K562 (cell line): ENCODE data around the gene SLC2A13. TPM values are rescaled to one million over a fixed set of nuclear protein-coding genes. Genes with fewer than 3 reads are reported as not detected.
A peak's percentile ranks its signal among the peaks of the same experiment; 100 is the strongest.
"Not testable (repeated sequence)": the region's sequence is repeated elsewhere in the genome, so short reads cannot be mapped to it uniquely, and the experiment has no call there.

ENCODE experiments used
- ATAC-seq: fragments of 200-7000 bp; cut with Tn5 transposase; 3 replicates; pipeline ENCODE4 v1.9.1; 2020; ENCODE audit warnings: moderate library complexity
- BruUV-seq: library from RNA; stranded (reverse); fragments of 400-500 nt; replicated peaks from 2 replicates; lab custom pipeline; 2021; lab: Mats Ljungman, UMichigan
- CTCF ChIA-PET: fragments of 300-600 bp; formaldehyde crosslinking; extraction: SDS; loops from one replicate; lab custom pipeline; 2021; ENCODE audit warnings: low intra/inter-chr PET ratio; lab: Yijun Ruan, JAX
- POLR2A ChIA-PET: fragments of 300-600, 350-650 bp; sonication (Branson Sonifier 250); formaldehyde crosslinking; extraction: SDS; loops from one replicate; lab custom pipeline; 2021; ENCODE audit warnings: antibody characterized with exemption, inconsistent platforms; lab: Yijun Ruan, JAX
- DNase-seq, 4 experiments: peaks; one replicate each; pipeline versions ENCODE4 v3.0.0 to v3.0.0-alpha.2; 2011 to 2018; ENCODE audit warnings: low spot score in 3 of 4, mixed read lengths in 3 of 4; ENCODE audit errors: extremely low read depth in 1 of 4
- FAIRE-seq: peaks from 2 replicates; lab custom pipeline; 2011; peaks lifted over from hg19 to GRCh38; lab: Jason Lieb, UNC
- H2AFZ ChIP-seq: 2 replicates; pipeline ENCODE4 v1.6.0; 2011; ENCODE audit warnings: low read depth, low read length, control low read depth, inconsistent platforms
- H3K27ac ChIP-seq: fragments of 200-600 bp; 3 replicates; pipeline ENCODE4 v1.8.0; 2011; ENCODE audit warnings: low read depth, mild to moderate bottlenecking, control low read depth, inconsistent platforms, low read length, moderate library complexity, mixed read lengths; ENCODE audit errors: extremely low read depth
- H3K27me3 ChIP-seq, 2 experiments: fragments of 300-600 bp in 1 of 2; 2 replicates in 1 of 2; 3 replicates in 1 of 2; pipeline versions ENCODE4 v1.6.0 to v1.8.0; 2011; ENCODE audit warnings: inconsistent platforms in 2 of 2, low read length in 2 of 2, mild to moderate bottlenecking in 1 of 2, mixed read lengths in 1 of 2, moderate library complexity in 1 of 2; ENCODE audit not compliant: control insufficient read depth in 2 of 2, insufficient read depth in 2 of 2
- H3K36me3 ChIP-seq: fragments of 300-600 bp; 3 replicates; pipeline ENCODE4 v1.8.0; 2011; ENCODE audit warnings: mild to moderate bottlenecking, low read length, inconsistent platforms; ENCODE audit not compliant: control insufficient read depth, insufficient read depth
- H3K4me1 ChIP-seq, 2 experiments: fragments of 200-600 bp in 1 of 2; replicated peaks in 1 of 2; 2 replicates in 1 of 2; 3 replicates in 1 of 2; pipeline versions ENCODE4 v1.5.1 to v1.8.0; 2011; ENCODE audit warnings: inconsistent platforms in 2 of 2, low read length in 2 of 2, mild to moderate bottlenecking in 1 of 2, mixed read lengths in 1 of 2, moderate library complexity in 1 of 2; ENCODE audit not compliant: control insufficient read depth in 2 of 2, insufficient read depth in 2 of 2
- H3K4me2 ChIP-seq: 2 replicates; pipeline ENCODE4 v1.6.1; 2011; ENCODE audit warnings: low read length, control low read depth, inconsistent platforms, mixed read lengths; ENCODE audit not compliant: insufficient read depth
- H3K4me3 ChIP-seq: fragments of 200-600 bp; sonication (generic), shearing (Covaris generic); 2 replicates; pipeline ENCODE4 v1.5.1; 2016; ENCODE audit warnings: control low read depth, inconsistent platforms
- H3K79me2 ChIP-seq: fragments of 200-600 bp; 3 replicates; pipeline ENCODE4 v1.8.0; 2011; ENCODE audit warnings: low read length, inconsistent platforms; ENCODE audit not compliant: control insufficient read depth, insufficient read depth
- H3K9ac ChIP-seq, 2 experiments: 2 replicates each; pipeline versions ENCODE4 v1.6.0 to v1.6.1; 2011; ENCODE audit warnings: low read depth in 2 of 2, low read length in 2 of 2, control low read depth in 1 of 2, inconsistent platforms in 1 of 2, mild to moderate bottlenecking in 1 of 2, mixed read lengths in 1 of 2; ENCODE audit not compliant: insufficient read depth in 1 of 2
- H3K9me1 ChIP-seq: one replicate; pipeline ENCODE4 v1.6.0; 2011; ENCODE audit warnings: inconsistent platforms, mild to moderate bottlenecking, low read length, moderate library complexity; ENCODE audit not compliant: control insufficient read depth, insufficient read depth
- H3K9me3 ChIP-seq: replicated peaks from 2 replicates; pipeline ENCODE4 v1.5.1; 2011; ENCODE audit warnings: low read depth, low read length, inconsistent platforms; ENCODE audit not compliant: control insufficient read depth, insufficient read depth
- H4K20me1 ChIP-seq: replicated peaks from 2 replicates; pipeline ENCODE4 v1.6.1; 2011; ENCODE audit warnings: low read length, inconsistent platforms, mixed read lengths; ENCODE audit not compliant: control insufficient read depth, insufficient read depth
- CTCF ChIP-seq, 3 experiments: IDR thresholded peaks in 2 of 3; conservative IDR thresholded peaks in 1 of 3; 2 replicates each; pipeline ENCODE4 v1.5.1; 2011 to 2012; ENCODE audit warnings: low read length in 3 of 3, mild to moderate bottlenecking in 3 of 3, control low read depth in 2 of 3, improper control_type of control experiment in 1 of 3, inconsistent platforms in 1 of 3, low read depth in 1 of 3, mixed read lengths in 1 of 3, moderate library complexity in 1 of 3; ENCODE audit not compliant: insufficient read depth in 2 of 3
- RUNX1 ChIP-seq: sonication (generic); IDR thresholded peaks from 2 replicates; pipeline ENCODE4 v1.6.1; 2016; ENCODE audit warnings: antibody characterized with exemption, low read depth
- WGBS: fragments of 100-300 bp; shearing (Covaris generic); methylation state at CpG from one replicate; pipeline ENCODE4 v1.1.6; 2016; ENCODE audit warnings: low coverage, mixed read lengths; ENCODE audit not compliant: insufficient coverage; ENCODE audit errors: missing lambda C conversion rate; 5-methylcytosine and 5-hydroxymethylcytosine counted together
- in situ Hi-C: fragments of 300-500 bp; cut with MboI; formaldehyde crosslinking; loops from 4 replicates; pipeline ENCODE4 v1.15.0; 2018; ENCODE audit warnings: inconsistent platforms, mixed read lengths
- intact Hi-C: fragments of 100-400 bp; cut with micrococcal nuclease; formaldehyde crosslinking; loops from 2 replicates; pipeline ENCODE4 v1.14.2; 2022
- polyA plus RNA-seq, 8 experiments: library from polyadenylated mRNA; depleted of rRNA in 4 of 8; stranded (reverse) in 5 of 8; unstranded in 3 of 8; fragments of >200 nt; fragmentation: Nextera tagmentation in 2 of 8; fragmentation: Illumina TruSeq in 1 of 8; extraction: Ambion mirVana in 2 of 8; extraction: Trizol in 1 of 8; gene quantifications; 2 replicates each; pipeline versions ENCODE4 v1.2.1 to v1.2.3, GENCODE V29; 2011 to 2014; ENCODE audit warnings: inconsistent platforms in 1 of 8, missing spikeins in 1 of 8
- total RNA-seq, 7 experiments: library from RNA; depleted of rRNA in 6 of 7; stranded (reverse); fragments of >200 nt in 6 of 7; fragmentation: Illumina TruSeq in 2 of 7; extraction: Trizol in 2 of 7; gene quantifications; 2 replicates each; pipeline versions ENCODE4 v1.2.1 to v1.2.3, GENCODE V29; 2011 to 2021; ENCODE audit warnings: low replicate concordance in 1 of 7

Gene SLC2A13
- total and polyA plus RNA-seq, 9 of the 15 experiments (the other 6 are each of a cell fraction or from before 2014, with no cell fraction given) = 1.7 to 12.4 (median 9.0) TPM

DNA sequence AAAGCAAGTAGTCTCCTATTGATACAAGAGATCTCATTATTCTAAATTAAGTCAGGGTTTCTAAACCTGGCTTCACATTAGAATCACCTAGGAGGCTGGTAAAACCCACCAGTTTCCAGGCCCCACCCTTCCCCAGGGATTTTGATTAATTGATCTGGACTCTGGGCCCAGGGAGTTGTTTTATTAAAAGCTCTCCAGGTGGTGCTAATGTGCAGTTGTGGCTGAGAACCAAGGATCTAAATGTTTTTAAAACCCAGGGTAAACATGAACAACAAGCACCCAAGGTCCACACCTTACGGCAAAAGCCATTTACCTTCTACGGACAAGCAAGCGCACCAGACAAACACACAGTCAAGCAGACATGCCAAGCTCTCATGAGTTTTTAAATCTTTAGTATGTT, 73.9 kb downstream of the SLC2A13 start:
- WGBS = 93% methylated on average over 3 of the region's 3 CpGs
- Histone ChIP-seq H3K27me3 (no peaks in the 10 kb centered on the region), H3K9me3 (no peaks in the 10 kb centered on the region), H4K20me1 (no peaks in the 10 kb centered on the region), H3K4me3 (no peak overlapping the region), H3K4me1 (no peaks in the 10 kb centered on the region), H3K9me1 (peaks cover 3% of the 10 kb centered on the region), H3K36me3 (peaks cover 7% of the 10 kb centered on the region; the same call in 2 of the 3 replicates), H3K4me2 (no peak overlapping the region), H3K79me2 (no peaks in the 10 kb centered on the region), H2AFZ (no peak overlapping the region), H3K27ac (no peak overlapping the region), H3K9ac (no peak overlapping the region)
- intact Hi-C loops (no loop called here), in situ Hi-C loops (no loop called here)
- TF ChIP-seq RUNX1 (no peak), CTCF (IDR thresholded peaks at IDR 0.05 in 2 of 3, conservative IDR thresholded peaks at IDR 0.05 in 1 of 3; ENCODE audit: insufficient read depth in 2 of 3, low read depth in 1 of 3, low read length in 3 of 3) (peak in 1 of 3 experiments; percentile 15; a peak in 1 of 6 replicates)
- DNase-seq (no peak), FAIRE-seq (no peak), ATAC-seq (no peak)
- ChIA-PET CTCF (no interaction called here), POLR2A (no interaction called here)
- BruUV-seq = no TSS peak

DNA sequence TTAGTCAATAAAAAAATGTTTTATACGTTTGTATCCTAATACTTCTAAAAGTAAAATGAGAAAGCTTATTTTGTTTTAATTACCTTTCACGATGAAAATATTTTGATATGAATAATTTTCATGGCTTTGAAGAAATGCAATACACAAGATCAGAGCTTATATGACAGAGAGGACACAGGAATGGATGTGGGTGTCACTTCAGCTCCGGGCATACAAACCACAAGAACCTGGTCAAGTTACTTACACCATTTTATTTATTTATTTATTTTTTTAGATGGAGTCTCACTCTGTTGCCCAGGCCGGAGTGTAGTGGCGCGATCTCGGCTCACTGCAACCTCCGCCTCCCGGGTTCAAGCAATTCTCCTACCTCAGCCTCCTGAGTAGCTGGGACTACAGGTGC, 74.9 kb downstream of the SLC2A13 start:
- BruUV-seq, CTCF ChIA-PET, H3K36me3 ChIP-seq, H2AFZ ChIP-seq, FAIRE-seq, intact Hi-C loops, H3K27me3 ChIP-seq, H3K4me2 ChIP-seq, H3K9ac ChIP-seq, H3K4me3 ChIP-seq, H3K27ac ChIP-seq, H3K9me3 ChIP-seq, ATAC-seq, H3K9me1 ChIP-seq, H4K20me1 ChIP-seq, H3K4me1 ChIP-seq, H3K79me2 ChIP-seq, DNase-seq, in situ Hi-C loops: not testable (repeated sequence)
- WGBS = 66% methylated on average over 4 of the region's 9 CpGs
- POLR2A ChIA-PET = interaction anchor here (0.6 kb wide), 1 partner anchor 579 kb away, joined by 3 read pairs; no protein-coding TSS in a partner anchor
